Activated CD8-positive, alpha-beta memory T cell treated with anti-CD3 and anti-CD28 coated beads for 1 hour (primary cell): ENCODE measurements around the gene ZNF808.
"Not testable (repeated sequence)": the region's sequence is repeated elsewhere in the genome, so short reads cannot be mapped to it uniquely, and the experiment has no call there.

Experiments
- DNase-seq, 2 donors: peaks; one replicate each; pipeline ENCODE4 v3.0.0-alpha.2; 2020; ENCODE audit warnings: low read depth in 1 of 2; ENCODE audit errors: extremely low read depth in 1 of 2

Gene ZNF808

DNA sequence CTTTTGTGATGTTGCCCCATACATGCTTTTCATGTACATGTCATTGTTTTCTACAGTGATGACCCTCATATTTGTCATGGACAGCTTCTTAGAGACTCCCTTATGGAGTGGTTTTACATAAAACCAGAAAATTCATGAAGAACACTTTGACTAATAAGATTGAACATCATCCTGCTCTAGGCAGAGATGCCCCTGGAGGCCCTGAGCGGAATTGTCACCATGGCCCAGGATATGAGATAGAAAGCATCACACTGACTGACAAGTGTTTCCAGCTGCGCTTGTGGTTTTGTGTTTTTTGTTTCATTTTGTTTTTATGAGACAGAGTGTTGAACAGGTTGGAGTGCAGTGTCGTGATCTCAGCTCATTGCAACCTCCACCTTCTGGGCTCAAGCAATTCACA is 64.8 kb downstream of the ZNF808 start:
- DNase-seq = no peak

DNA sequence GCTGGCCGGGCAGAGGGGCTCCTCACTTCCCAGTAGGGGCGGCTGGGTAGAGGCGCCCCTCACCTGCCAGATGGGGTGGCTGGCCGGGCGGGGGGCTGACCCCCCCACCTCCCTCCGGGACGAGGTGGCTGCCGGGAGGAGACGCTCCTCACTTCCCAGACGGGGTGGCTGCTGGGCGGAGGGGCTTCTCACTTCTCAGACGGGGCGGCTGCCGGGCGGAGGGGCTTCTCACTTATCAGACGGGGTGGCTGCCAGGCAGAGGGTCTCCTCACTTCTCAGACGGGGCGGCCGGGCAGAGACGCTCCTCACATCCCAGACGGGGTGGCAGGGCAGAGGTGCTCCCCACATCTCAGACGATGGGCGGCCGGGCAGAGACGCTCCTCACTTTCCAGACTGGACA is 66.0 kb downstream of the ZNF808 start:
- not testable (repeated sequence) for DNase-seq

DNA sequence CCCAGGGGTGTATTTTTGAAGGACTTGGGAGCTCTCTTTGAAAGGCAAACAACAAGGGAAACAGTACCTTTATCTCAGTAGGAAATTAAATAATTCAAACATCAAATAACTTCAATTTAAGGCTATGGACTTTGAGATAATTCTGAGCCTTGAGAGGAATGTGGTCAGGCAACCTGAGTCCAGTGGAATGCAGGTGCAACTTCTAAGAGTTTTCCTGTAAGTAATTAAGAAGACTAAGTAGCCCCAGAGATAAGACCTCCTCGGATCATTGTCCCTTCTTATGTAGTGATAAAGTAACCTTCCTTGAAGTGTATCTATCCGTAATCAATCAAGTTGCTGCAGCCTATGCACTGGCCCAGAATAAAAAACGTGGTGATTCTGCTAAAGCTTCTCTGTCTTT is 71.8 kb downstream of the ZNF808 start:
- no peak for DNase-seq

DNA sequence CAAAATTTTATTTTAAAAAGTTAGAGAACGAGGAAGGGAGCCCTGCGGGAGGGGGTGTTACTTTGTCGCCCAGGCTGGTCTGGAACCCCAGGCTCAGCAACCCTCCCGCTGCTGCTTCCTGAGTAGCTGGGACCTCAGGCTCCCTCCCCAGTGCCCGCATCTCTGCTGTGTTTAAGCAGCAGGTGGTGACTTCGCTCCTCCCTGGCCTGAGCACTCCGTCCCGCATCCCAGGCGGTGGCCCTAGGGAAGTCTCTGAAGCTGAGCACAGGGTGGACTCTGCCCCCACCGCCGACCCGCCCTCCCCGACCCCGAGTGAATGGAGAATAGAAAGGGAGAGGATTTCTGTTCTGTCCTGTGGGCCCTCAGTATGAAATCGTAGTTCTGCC is 73.2 kb downstream of the ZNF808 start:
- no peak for DNase-seq

DNA sequence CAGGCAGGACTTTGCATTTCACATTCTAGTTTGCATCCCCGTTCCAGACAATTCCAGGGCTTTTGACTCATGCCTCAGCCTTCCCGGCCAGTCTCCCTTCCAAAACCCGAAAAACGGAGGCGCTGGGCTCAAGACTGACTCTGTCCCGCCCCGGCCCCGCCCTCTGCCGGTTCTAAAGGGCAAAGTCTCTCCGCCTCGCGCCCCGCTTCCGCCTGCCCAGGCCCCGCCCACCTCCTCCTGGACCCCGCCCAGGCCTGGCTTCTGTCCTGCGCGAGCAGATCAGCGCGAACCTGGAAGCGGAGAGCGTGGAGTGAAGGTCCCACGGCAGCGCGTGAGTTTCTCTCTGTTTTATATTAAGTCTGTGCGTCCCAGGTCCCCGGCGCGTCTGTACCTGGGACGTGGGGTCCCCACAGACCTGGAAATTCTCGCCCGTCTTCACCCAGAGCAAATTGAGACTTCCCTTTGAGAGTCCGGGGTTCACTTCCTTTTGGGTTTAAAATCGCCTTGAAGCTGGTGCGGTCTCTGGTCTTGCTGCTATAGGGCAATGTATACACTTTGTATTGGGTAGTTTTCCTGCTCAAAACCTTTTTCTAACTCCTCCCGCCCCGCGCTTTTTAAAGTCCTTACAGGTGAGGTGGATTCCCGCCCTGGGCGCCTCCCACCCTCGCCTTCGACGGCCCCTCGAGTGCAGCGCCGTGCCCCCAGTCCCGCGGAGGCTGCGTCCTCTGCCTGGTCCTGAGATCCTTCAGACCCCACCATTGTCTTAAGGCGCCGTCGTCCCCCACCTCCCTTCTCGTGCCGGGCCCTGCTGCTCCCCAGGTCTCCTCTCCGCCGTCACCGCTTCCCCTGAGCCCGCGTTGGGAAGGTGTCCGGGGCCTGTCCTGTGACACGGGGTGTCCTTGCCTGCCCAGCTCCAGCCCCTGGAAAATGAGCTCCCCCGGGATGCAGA is 73.8 kb downstream of the ZNF808 start:
- peak; percentile 80 to 93 for DNase-seq

DNA sequence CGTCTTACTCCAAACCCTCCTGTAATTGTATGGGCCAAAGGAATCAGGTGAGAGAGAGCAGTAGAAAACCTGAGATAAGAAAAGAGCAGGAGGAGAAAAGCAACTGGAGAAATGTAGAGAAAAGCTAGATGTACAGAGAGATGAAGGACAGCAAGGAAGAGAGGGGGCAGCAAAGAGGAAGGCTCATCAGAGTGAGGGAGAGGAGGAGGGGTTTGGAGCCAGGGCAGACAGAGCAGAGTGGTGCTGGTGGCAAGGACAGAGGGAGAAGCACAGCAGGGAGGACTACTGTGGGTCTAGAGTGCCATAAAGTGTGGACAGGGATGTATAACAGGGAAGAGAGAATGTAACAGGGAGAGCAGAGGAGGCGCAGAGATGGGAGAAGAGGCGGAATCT is 74.5 kb downstream of the ZNF808 start:
- DNase-seq = not testable (repeated sequence)

DNA sequence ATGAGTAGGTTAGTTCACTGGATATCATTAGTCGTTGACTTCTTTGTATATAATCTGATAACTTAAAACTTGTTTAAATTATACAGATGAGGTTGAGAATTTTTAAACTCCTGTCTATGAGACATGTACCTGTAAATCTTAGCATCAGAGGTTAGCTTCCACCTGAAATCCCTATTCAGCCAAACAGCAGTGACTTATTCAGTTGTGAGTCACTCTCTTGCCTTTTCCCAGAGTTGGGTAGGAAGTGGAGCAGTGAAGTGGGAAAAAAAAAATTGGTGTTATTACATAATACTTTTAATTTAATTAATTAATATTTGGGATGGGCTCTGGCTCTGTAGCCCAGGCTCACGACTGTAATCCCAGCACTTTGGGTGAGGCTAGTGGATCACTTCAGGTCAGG is 75.5 kb downstream of the ZNF808 start:
- no peak for DNase-seq

DNA sequence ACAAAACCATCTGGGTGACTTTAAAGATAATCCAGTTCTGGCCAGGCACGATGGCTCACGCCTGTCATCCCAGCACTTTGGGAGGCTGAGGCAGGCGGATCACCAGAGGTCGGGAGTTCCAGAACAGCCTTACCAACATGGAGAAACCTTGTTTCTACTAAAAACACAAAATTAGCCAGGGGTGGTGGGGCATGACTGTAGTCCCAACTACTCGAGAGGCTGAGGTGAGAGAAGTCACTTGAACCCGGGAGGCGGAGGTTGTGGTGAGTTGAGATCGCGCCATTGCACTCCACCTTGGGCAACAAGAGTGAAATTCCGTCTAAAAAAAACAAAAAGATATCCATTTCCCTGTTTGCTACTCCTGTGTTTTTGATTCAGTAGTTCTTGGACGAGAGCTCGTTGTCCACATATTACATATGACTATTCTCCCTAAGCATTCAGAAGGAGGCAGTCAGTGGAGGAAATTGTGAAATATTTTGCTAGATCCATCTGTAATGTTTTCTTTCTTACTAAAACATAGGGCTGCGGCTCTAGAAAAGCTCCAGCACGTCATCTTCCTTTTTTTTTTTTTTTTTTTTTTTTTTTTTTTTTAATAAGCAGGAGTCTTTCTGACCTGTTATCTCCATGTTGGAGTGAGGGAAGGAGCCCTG is 76.2 kb downstream of the ZNF808 start:
- no peak for DNase-seq
